Brain pericyte (primary cell): Measurements from ENCODE around the gene HMCN2.

Experiments used
- DNase-seq: peaks from one replicate; pipeline ENCODE4 v3.0.0-alpha.2; 2012; ENCODE audit warnings: low read depth, low spot score

Gene HMCN2

DNA sequence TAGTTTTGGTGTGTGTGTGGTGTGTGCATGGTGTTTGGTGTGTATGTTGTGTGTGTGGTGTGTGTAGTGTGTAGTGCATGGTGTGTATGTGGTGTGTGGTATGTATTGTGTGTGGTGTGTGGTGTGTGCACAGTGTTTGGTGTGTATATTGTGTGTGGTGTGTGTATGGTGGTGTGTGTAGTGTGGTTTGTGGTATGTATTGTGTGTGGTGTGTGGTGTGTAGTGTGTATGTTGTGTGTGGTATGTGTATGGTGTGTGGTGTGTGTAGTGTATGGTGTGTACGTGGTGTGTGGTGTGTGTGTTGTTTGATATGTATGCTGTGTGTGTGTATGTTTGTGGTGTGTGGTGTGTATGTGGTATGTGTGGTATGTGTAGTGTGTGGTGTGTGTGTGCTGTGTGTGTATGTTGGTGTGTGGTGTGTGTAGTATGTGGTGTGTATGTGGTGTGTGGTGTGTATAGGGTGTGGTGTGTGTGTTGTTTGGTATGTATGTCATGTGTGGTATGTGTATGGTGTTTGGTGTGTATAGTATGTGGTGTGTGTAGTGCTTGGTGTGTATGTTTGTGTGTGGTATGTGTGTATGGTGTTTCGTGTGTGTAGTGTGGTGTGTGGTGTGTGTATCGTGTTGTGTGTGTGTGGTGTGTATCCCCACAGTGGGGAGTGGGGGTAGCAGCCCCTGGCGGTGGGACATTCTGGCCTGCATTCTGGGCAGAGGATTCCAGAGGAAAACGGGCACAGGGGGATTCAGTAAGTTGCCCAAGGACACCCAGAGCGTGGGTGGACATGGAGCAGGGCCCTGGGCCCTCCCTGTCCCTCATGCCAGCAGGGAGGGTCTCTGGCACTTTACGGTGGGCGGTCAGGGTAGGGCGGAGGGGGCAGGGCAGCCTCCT, 79.7 kb downstream of the HMCN2 start:
- DNase-seq, result no peak

DNA sequence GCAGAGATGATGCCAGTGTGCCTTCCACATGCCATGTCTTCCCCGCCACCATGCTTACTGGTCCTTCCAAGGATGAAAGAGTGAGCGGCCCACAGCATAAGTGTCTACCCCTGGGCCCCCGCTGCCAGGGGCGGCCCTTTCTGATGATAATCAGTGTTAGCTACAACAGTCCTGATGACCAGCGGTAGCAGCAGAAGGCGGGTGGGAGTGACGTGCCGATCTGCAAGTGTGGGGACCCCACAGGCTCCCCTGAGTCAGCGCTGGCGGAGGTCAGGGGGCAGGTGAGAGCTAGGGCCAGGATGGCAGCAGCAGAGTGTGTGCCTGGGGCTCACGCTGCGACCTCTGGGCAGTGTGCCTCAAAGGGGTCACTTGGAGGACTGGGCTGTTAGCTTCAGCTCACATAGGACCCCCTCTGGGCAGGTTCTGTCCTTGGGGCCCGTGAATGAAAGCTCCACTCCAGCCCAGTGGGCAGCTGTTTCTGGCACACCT, 80.4 kb downstream of the HMCN2 start:
- no peak for DNase-seq

DNA sequence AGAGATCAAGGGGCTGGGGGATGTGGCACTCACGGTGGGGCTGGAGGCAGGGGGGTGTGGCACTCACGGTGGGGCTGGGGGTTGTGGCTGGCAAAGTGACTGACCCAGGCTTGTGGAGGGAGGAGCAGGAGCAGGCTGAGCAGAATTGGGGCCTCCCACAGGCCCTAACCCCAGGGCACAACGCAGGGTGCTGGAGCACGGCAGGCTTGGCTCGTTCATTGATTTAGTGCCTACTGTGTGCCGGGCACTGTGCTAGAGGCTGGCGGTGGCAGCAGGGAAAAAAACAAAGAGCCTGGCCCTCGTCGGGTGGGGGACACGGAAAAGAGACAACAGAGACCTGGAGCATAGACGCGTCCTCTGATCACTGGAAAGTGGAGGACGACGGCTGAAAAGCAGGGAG, 80.9 kb downstream of the HMCN2 start:
- DNase-seq, result no peak

DNA sequence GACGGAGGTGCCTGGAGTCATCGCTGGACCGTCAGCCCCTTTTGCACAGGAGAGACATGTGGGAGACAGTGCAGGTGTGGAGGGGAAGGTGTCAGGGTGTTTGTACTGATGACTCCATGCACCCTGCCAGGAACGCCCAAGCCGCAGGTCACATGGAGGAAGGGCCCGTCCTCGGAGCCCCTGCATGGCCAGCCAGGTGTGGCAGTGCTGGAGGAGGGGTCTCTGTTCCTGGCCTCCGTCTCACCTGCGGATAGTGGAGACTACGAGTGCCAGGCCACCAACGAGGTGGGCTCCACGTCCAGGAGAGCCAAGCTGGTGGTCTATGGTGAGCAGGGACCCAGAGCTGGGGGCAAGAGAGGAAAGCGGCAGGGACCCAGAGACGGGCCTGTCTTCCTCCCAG, 81.5 kb downstream of the HMCN2 start:
- no peak for DNase-seq

DNA sequence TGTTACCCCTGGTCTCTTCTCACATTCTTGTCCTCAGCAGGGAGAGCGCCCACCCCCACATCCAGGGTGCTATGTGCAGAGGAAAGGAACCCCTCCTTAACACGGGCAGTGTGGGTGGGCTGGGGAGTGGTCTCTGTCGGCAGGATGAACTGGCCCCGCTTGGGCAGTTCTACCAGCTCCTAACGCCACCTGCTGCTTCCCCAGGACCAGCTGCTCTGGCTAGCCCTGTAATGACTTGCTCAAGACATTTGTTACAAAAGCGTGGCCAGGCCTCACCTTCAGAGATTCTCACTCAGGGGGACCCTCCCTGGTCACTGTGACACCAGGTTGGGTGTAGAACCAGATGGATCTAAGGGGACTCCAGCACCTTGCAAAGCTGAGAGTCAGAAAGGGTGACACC, 82.4 kb downstream of the HMCN2 start:
- no peak for DNase-seq

DNA sequence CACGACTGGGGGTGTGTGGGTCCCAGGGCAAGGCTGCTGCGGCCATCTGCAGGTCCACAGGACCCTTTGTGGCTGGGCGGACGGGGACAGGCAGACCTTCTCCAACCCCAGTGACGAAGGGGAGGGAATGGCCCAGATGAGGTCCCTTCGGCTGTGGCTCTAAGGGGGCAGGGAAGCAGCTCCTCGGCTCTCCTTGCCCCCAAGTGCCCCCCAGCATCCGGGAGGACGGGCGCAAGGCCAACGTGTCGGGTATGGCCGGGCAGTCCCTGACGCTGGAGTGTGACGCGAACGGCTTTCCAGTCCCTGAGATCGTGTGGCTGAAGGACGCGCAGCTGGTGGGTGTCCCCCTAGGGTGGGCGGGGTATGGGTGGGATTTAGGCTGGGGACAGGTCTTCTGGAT, 82.8 kb downstream of the HMCN2 start:
- DNase-seq, result no peak

DNA sequence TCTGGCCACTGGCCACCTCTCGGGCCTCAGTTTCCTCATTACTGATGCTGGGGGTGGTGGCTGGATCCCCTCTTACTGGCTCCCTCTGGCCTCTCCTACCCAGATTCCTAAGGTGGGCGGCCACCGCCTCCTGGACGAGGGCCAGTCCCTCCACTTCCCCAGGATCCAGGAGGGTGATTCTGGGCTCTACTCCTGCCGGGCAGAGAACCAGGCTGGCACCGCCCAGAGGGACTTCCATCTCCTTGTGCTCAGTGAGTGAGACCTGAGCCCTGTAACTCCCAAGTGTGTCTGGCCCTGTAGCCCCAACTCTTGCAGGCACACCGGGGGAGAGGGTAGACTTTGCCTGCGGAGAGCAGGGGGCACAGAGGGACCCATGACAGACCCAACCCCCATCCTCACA, 83.3 kb downstream of the HMCN2 start:
- no peak for DNase-seq

DNA sequence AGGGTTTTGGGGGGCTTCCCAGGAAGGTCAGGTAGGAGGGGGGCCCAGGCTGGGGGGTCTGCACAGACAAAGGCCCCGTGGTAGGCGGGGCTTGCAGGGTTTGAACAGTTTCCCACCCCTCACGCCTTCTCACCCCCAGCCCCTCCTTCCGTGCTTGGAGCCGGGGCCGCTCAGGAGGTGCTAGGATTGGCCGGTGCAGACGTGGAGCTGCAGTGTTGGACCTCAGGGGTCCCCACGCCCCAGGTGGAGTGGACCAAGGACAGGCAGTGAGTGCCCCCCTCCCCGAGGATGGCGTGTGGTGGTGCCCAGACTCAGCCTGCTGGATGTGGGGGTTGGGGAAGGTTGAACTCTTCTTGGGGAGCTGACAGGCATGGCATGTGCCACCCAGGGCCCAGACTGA, 83.8 kb downstream of the HMCN2 start:
- DNase-seq, result no peak

DNA sequence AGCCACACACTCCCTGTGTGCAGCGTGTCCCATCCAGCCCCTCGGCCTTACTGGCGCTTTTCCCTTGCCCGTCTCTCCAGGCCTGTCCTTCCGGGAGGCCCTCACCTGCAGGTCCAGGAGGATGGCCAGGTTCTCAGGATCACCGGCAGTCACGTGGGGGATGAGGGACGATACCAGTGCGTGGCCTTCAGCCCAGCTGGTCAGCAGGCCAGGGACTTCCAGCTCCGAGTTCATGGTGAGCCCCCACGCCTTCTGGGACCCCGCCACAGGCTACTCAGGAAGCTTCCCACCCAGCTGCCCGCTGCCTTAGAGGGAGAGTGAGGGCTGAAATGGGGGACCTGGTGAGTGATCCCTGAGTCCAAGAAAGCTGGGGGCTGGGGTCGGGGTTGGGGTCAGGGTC, 85.8 kb downstream of the HMCN2 start:
- DNase-seq, result no peak

DNA sequence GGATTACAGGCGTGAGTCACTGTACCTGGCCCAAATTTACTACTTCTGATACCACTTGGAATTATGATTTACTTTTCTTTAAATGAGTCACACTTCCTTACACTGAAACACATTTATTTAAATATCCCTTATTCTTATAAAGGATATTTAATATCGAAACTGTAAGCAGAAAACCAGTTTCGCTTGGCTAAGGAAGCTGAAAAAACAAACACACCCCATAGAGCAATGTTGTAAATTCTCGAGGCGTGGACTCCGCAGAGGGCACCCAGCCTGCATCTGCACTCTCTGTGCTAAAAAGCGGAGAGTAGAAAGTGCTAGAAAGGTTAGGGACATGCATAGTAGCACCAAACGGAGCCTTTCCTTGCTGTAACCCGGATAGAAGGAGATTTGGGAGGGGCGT, 86.5 kb downstream of the HMCN2 start:
- no peak for DNase-seq

DNA sequence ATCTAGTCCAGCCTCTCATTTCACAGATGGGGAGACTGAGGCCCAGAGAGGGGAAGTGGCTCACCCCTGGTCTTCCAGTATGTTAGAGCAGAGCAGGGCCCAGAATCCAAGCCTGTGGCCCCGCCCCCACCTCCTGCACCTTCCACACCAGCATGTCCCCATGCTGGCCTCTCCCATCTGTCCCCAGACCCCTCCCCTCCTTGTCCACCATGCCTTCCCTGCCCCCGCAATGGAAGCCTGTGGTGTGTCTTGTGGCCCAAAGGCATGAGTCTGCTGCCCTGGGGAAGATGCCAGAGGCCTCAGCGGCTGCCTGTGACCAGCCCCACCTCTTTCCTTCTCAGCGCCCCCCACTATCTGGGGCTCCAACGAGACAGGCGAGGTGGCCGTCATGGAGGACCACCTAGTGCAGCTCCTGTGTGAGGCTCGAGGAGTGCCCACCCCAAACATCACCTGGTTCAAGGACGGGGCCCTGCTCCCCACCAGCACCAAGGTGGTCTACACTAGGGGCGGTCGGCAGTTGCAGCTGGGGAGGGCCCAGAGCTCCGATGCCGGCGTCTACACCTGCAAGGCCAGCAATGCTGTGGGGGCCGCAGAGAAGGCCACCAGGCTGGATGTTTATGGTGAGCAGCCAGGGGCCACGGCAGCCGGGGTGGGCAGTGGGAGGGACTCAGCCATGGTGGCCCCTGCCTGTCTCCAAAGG, 87.2 kb downstream of the HMCN2 start:
- DNase-seq, result no peak

DNA sequence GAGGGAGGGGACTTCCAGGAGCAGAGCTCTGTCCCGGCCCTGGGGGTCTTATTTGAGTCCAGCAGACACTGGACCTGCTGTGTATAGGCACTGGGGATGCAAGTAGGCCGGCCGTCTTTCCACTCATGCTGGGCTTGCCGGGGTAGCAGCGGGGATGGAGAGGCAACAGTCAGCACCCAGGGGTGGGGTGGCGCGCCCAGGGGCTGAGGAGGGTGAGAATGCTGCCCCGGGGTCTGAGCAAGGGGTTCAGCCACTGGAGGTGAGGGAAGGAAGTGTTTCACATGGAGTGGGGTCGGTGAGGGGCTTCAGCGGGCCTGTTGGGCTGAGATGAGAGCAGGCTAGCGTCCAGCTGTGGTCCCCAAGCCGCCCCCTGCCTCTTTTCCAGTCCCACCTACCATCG, 88.8 kb downstream of the HMCN2 start:
- DNase-seq, result no peak

DNA sequence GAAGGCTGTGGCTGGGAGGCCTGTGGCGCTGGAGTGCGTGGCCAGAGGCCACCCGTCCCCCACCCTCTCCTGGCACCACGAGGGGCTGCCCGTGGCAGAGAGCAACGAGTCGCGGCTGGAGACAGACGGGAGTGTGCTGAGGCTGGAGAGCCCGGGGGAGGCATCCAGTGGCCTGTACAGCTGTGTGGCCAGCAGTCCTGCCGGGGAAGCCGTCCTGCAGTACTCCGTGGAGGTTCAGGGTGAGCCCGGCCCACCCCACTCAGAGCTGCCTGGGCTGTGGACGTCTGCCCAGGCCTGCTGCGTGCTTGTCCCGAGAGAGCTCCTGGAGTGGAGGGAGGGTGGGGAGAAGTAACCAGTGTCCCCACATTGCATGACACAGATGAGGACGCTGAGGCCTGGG, 89.2 kb downstream of the HMCN2 start:
- DNase-seq, result no peak

DNA sequence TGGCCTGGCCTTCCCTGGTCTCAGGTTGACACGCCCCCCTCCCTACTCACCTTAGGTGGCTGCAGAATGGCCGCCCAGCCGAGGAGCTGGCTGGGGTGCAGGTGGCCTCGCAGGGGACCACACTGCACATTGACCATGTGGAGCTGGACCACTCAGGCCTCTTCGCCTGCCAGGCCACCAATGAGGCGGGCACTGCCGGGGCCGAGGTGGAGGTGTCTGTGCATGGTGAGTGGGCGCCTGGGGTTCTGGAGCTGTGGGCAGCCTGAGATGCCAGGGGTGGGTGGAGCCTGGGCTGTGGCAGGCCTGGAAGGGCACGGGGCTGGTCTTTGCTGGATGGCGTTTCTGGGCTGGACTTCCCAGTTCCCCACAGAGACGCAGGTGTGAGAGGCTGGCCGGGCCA, 90.5 kb downstream of the HMCN2 start:
- DNase-seq, result no peak

DNA sequence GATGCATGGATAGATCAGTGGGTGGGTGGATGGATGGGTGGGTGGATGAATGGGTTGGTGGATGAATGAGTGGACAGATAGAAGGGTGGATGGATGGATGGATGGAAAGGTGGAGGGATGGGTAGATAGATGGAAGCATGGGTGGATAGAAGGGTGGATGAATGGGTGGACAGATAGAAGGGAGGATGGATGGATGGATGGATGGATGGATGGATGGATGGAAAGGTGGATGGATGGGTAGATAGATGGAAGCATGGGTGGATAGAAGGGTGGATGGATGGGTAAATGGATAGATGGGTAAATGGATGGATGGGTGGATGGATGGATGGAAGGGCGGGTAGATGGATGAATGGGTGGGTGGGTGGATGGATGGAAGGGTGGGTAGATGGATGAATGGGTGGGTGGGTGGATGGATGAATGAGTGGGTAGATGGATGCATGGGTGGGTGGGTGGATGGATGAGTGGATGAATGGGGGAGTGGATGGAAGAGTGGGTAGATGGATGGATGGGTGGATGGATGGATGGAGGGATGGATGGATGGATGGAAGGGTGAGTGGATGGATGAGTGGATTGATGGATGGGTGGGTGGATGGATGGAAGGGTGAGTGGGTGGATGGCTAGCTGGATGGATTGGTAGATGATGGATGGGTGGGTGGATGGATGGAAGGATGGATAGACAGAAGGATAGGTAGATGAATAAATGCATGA, 91.5 kb downstream of the HMCN2 start:
- no peak for DNase-seq

DNA sequence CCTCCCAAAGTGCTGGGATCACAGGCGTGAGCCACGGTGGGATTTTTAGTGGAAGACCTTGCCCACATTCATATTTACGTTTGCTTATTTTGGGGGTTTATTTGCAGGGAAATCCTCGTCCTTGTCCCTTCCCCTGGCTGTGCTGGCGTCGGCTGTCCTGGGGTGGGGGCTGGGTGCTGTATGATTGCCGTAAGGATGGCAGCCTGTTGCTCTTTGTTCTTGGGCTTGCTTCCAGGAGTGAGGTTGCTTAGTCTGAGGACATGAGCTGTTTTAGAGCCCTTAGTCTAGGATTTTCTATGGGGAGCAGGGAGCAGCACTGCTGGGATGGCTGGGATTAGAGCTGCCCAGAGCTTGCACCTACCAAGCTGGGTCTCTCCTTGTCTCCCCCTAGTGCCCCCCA, 93.4 kb downstream of the HMCN2 start:
- DNase-seq, result no peak

DNA sequence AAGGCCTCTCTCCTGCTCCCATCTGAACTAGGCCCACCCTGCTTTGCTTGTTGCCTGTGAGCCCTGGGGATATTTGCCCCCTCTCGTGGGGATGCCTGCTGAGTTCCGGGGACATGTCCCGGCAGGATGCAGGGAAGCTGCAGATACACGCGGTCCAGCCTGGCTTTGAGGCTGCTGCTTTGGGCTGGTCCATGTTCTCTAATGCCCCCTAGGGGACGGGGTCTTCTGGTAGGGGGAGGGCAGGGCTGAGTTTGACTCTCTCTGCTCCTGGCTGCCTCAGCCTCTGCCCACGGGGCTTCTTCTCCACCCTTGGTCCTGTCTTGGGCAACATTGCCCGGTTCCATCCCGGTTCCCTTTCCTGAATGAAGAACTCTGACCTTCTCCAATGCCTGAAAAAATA, 94.3 kb downstream of the HMCN2 start:
- no peak for DNase-seq

DNA sequence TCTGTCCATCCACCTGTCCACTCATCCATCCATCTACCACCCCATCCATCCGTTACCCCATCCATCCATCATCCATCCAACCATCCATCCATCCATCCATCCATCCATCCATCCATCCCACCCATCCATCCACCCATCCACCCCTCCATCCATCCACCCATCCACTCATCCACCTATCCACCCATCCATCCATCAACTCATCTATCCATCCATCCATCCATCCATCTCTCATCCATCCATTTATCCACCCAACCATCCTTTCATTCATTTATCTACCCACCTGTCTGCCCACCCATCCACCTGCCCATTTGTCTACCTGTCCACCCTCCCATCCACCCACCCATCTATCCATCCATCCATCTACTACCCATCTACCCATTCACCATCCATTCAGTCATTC, 95.1 kb downstream of the HMCN2 start:
- no peak for DNase-seq

DNA sequence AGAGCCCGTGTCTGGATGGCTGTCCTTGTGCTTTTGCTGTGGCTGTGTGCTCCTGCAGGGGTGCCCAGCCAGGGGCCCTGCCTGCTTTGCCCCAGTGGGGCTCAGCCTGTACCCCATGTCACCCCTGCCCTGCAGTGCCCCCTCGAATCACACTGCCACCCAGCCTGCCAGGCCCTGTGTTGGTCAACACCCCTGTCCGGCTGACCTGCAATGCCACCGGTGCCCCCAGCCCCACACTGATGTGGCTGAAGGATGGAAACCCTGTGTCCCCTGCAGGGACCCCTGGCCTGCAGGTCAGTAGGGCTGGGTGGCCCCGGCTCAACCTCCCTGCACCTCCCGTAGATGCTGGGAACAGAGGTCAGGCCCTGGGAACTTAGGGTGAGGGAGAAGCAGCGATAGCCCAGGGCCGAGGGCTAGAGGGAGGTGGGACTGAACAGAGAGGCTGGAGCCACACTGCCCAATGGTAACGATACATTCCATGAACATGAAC, 96.4 kb downstream of the HMCN2 start:
- DNase-seq, result no peak

DNA sequence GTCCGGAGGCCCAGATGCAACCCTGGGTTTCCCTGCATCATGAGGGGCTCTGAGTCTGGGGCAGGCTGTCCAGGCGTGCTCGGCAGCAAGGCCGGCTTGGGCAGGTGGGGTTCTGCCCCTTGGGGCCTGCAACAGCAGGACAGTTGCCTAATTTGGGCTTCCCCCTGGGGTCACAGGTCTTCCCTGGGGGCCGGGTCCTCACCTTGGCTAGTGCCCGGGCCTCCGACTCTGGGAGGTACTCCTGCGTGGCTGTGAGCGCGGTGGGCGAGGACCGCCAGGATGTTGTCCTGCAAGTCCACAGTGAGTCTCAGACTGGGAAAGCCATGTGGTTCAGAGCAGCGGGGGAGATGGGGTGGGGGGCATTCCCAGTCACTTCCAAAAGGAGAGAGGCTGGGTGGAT, 97.1 kb downstream of the HMCN2 start:
- DNase-seq, result no peak

DNA sequence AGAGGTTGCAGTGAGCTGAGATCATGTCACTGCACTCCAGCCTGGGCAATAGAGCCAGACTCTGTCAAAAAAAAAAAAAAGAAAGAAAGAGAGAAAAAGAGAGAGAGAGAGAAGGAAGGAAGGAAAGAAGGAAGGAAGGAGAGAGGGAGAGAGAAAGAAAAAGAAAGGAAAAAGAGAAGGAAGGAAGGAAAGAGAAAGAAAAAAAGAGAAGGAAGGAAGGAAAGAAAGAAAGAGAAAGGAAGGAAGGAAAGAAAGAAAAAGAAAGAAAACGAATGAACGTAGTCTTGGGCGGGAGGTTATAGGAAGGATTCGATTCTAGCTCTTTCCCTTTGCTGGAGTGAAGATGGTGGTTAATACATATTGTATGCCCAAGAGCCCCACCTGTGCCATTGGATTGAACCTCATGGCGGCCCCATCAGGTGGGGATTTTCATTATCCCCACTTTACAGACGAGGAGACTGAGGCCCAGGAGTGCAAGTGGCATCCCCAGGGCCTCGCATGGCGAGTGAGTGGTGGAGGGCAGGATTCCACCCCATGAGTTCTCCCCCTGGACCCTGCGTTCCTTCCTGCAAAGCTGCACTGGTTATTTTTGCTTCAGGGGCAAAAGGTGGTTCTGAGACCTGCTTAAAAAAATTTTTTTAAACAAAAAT, 98.3 kb downstream of the HMCN2 start:
- DNase-seq, result no peak
